HUDEP-2 (cell line): ENCODE measurements around the gene USP16.

ENCODE experiments used
- DNase-seq, 76 experiments: peaks; one replicate each; lab custom pipeline; 2025; ENCODE audit not compliant: unreplicated experiment in 76 of 76; lab: John Stamatoyannopoulos, UW

The USP16 gene

GRCh38 chr21:29080454-29080941 lies 56.0 kb downstream of the USP16 start:
- DNase-seq: no peak

DNA sequence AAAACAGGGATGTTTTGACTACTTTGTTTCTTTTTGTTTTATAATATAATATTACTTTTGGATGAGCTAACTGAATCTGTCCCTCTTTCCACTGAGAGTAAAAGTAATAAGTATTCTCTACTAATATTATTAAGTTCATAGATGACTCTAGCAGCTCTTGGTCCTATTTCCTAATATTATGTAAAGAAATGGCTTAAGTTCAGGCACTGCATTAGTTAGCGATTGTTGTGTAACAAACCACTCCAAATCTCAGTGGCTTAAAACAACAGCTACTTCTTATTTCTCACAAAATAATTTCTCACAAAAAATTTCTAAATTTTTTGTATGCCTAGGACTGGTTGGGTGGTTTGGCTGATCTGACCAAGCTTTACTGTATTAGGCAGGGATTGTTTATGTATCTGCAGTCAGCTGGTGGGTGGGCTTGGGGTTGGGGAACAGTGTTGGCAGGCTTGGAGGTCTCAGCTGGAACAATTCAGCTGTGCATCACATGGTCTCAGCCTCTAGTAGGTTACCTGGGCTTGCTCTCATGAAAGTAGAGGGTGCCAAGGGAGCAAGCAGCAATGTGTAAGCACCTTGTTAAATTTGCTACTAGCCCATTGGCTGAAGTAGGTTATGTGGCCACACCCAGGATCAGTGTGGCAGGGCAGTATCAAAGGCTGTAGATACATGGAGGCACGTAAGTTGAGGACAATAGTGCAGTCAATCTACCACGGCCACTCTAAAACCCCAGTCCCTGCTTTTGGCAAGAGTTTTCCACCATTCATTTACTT lies 57.8 kb downstream of the USP16 start:
- DNase-seq: no peak

GRCh38 chr21:29083306-29083705 lies 58.8 kb downstream of the USP16 start:
- no peak for DNase-seq

DNA sequence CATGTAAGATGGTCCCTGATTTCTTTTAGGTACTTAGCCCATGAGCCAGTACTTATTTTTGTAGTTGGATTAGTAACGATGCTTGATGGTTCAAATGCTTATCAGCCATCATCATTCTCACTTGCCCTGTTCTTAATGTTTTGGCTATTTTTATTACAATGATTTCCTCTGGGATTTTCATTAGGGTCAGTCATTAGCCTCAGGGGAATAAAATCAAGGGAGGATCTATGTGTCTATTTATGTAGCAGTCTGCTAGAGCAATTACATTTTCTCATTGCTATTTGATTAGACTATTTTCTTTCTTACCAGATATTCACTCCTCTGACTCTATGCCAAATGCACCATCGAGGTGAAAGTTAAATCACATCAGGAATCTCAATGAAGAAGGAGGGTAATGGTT lies 59.9 kb downstream of the USP16 start:
- no peak for DNase-seq

DNA sequence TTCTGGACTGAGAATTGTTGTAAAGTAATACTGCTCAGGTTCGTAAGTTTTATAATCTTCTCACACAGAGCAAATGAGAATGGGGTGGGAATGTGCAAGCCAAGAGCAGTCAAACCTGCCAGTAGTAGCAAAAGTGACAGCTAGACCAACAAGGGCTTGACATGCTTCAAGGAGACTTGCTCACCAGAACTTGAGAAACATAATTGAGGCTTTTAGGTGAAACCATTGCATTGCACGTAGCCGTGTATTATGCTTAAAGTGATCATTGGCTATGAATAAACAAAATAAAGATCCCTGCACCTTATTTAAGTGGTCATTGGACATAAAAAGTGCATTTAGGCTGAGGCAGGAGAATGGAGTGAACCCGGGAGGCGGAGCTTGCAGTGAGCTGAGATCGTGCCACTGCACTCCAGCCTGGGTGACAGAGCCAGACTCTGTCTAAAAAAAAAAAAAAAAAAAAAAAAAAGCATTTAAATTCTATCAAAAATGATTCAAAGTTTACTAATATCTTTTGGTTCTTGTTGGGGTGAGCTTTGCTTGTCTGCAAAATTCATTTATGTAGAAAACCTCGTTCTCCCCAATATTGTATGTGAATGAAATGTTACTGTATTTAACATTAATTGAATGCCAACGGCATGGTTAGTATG lies 60.8 kb downstream of the USP16 start:
- DNase-seq: no peak

- DNase-seq: no peak
Measured at GRCh38 chr21:29091033-29091432, 66.6 kb downstream of the USP16 start.

- no peak for DNase-seq
Measured at GRCh38 chr21:29092102-29092959, 67.9 kb downstream of the USP16 start.

DNA sequence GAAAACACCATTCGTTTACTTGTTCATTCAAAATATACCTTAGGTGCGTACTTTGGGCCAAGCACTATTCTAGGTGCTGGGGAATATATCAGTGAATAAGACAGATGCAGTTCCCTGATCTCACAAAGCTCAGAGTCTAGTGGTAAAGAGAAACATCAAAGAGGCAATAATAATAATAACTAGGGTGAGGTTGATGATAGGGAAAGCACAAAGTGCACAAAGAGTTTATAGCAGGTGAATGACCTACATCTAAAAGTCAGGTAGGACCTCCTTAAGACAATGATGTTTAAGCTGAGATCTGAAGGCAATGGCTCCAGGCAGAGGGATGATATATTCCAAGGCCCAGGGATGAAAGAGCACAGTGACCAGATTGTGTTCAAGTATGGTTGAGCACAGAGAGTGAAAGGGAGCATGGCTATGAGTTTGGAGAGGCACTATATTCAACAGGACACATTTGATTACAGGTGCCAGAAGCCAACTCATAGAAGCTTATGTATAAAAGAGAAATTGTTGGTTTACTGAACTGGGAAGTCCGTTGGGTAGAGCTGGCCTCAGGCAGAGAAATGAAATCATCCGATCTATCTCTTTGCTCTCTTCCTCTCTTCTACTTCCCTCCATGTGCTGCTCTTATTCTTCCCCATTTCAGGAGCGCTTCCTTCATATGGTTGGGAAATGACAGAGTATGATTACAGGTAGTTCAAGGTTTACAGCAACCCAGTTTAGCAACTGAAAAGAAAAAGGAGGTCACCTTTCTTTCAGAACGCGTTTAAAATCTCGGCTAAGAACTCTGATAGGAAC lies 71.9 kb downstream of the USP16 start:
- DNase-seq: no peak

- DNase-seq: no peak
Measured at GRCh38 chr21:29098156-29098555, 73.7 kb downstream of the USP16 start.

- DNase-seq: no peak
Measured at GRCh38 chr21:29102791-29103257, 78.4 kb downstream of the USP16 start.
